ENCODE results near the gene MYRIP.
"Not testable (repeated sequence)": the region's sequence is repeated elsewhere in the genome, so short reads cannot be mapped to it uniquely, and the experiment has no call there.

MYRIP gene

GRCh38 chr3:40019376-40019775 is 210.0 kb downstream of the MYRIP start:
- TF ChIP-seq, protein P1, sequence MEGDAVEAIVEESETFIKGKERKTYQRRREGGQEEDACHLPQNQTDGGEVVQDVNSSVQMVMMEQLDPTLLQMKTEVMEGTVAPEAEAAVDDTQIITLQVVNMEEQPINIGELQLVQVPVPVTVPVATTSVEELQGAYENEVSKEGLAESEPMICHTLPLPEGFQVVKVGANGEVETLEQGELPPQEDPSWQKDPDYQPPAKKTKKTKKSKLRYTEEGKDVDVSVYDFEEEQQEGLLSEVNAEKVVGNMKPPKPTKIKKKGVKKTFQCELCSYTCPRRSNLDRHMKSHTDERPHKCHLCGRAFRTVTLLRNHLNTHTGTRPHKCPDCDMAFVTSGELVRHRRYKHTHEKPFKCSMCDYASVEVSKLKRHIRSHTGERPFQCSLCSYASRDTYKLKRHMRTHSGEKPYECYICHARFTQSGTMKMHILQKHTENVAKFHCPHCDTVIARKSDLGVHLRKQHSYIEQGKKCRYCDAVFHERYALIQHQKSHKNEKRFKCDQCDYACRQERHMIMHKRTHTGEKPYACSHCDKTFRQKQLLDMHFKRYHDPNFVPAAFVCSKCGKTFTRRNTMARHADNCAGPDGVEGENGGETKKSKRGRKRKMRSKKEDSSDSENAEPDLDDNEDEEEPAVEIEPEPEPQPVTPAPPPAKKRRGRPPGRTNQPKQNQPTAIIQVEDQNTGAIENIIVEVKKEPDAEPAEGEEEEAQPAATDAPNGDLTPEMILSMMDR (IDR thresholded peaks at IDR 0.05; ENCODE audit: low read depth, low read length, missing control alignments) = no peak
- Histone ChIP-seq H3K27me3 (replicated peaks) (no peaks in the 10 kb centered on the region), H3K4me3 (ENCODE audit: low read depth, low read length) (no peak overlapping the region), H3K27ac (no peak overlapping the region), H3K36me3 (replicated peaks) (no peaks in the 10 kb centered on the region)
- no peak for DNase-seq
- in situ Hi-C loops (cut with HindIII; ENCODE audit: low pct_ligation_motif_present, low sequenced_read_pairs) = no loop called here

DNA sequence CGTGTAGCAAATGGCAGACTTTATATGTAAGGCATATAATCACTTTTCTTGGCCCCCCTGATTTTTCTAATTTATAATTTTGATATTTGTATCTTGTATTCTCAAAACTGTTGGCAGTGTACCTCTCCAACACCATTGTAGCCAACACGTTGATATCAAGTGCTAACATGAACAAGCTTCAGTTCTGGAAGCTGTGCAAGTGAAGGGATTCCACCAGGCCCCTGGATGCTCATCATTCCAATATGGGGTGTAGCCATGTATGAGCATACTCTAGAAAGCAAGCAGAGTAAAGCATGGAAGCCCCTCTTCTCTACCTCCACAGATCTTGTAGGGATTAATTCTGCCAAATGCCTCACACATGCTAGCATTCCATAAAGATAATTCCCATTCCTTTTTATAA is 211.3 kb downstream of the MYRIP start:
- in situ Hi-C loops (cut with HindIII; ENCODE audit: low pct_ligation_motif_present, low sequenced_read_pairs) = no loop called here
- DNase-seq = no peak
- Histone ChIP-seq H3K4me3 (ENCODE audit: low read depth, low read length) (no peak overlapping the region), H3K27ac (no peak overlapping the region), H3K27me3 (replicated peaks) (no peaks in the 10 kb centered on the region), H3K36me3 (replicated peaks) (no peaks in the 10 kb centered on the region)
- TF ChIP-seq, protein P1 (IDR thresholded peaks at IDR 0.05; ENCODE audit: low read depth, low read length, missing control alignments) = no peak

DNA sequence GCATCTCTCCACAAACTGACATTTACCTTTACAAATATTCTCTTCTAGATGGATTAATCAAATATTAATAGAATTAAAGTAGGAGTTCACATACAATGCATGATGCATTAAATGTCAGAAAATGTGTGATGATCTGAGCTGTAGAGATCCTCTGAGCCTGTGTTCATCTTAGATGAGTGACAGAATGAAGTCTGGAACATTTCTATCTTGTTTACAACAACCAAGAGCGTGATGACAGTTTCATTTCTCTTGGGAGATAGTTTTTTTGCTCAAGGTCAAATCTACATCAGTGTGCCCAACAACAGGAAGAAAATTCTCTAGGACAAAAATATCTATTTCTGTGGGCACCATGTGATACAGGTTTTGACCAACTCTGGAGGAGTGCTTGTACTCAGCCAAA is 211.9 kb downstream of the MYRIP start:
- TF ChIP-seq, protein P1 (IDR thresholded peaks at IDR 0.05; ENCODE audit: low read depth, low read length, missing control alignments) = no peak
- Histone ChIP-seq H3K27me3 (replicated peaks) (no peaks in the 10 kb centered on the region), H3K4me3 (ENCODE audit: low read depth, low read length) (no peak overlapping the region), H3K27ac (no peak overlapping the region), H3K36me3 (replicated peaks) (no peaks in the 10 kb centered on the region)
- in situ Hi-C loops (cut with HindIII; ENCODE audit: low pct_ligation_motif_present, low sequenced_read_pairs) = no loop called here
- DNase-seq = no peak

- Histone ChIP-seq H3K27ac (no peak overlapping the region), H3K36me3 (replicated peaks) (no peaks in the 10 kb centered on the region), H3K27me3 (replicated peaks) (no peaks in the 10 kb centered on the region), H3K4me3 (ENCODE audit: low read depth, low read length) (no peak overlapping the region)
- TF ChIP-seq, protein P1 (IDR thresholded peaks at IDR 0.05; ENCODE audit: low read depth, low read length, missing control alignments) = no peak
- in situ Hi-C loops (cut with HindIII; ENCODE audit: low pct_ligation_motif_present, low sequenced_read_pairs) = no loop called here
- DNase-seq = no peak
Measured at GRCh38 chr3:40022297-40022827, 213.0 kb downstream of the MYRIP start.

- Histone ChIP-seq H3K27ac (no peak overlapping the region), H3K27me3 (replicated peaks) (no peaks in the 10 kb centered on the region), H3K4me3 (ENCODE audit: low read depth, low read length) (no peak overlapping the region), H3K36me3 (replicated peaks) (no peaks in the 10 kb centered on the region)
- in situ Hi-C loops (cut with HindIII; ENCODE audit: low pct_ligation_motif_present, low sequenced_read_pairs) = no loop called here
- DNase-seq = no peak
- TF ChIP-seq, protein P1 (IDR thresholded peaks at IDR 0.05; ENCODE audit: low read depth, low read length, missing control alignments) = no peak
Measured at GRCh38 chr3:40024526-40024925, 215.1 kb downstream of the MYRIP start.

GRCh38 chr3:40025892-40026291 is 216.5 kb downstream of the MYRIP start:
- in situ Hi-C loops (cut with HindIII; ENCODE audit: low pct_ligation_motif_present, low sequenced_read_pairs); H3K36me3 ChIP-seq (replicated peaks); H3K27me3 ChIP-seq (replicated peaks); DNase-seq; H3K4me3 ChIP-seq (ENCODE audit: low read depth, low read length); H3K27ac ChIP-seq: not testable (repeated sequence)

Measured in brain microvascular endothelial cell (primary cell).